ENCODE data around the gene NACAD.
A peak's percentile ranks its signal among the peaks of the same experiment; 100 is the strongest.
"Not testable (repeated sequence)": the region's sequence is repeated elsewhere in the genome, so short reads cannot be mapped to it uniquely, and the experiment has no call there.

The NACAD gene

GRCh38 chr7:45114257-45114656 lies 25.5 kb upstream of the NACAD start:
- DNase-seq: not testable (repeated sequence)

GRCh38 chr7:45112648-45113047 lies 23.9 kb upstream of the NACAD start:
- DNase-seq: no peak

DNA sequence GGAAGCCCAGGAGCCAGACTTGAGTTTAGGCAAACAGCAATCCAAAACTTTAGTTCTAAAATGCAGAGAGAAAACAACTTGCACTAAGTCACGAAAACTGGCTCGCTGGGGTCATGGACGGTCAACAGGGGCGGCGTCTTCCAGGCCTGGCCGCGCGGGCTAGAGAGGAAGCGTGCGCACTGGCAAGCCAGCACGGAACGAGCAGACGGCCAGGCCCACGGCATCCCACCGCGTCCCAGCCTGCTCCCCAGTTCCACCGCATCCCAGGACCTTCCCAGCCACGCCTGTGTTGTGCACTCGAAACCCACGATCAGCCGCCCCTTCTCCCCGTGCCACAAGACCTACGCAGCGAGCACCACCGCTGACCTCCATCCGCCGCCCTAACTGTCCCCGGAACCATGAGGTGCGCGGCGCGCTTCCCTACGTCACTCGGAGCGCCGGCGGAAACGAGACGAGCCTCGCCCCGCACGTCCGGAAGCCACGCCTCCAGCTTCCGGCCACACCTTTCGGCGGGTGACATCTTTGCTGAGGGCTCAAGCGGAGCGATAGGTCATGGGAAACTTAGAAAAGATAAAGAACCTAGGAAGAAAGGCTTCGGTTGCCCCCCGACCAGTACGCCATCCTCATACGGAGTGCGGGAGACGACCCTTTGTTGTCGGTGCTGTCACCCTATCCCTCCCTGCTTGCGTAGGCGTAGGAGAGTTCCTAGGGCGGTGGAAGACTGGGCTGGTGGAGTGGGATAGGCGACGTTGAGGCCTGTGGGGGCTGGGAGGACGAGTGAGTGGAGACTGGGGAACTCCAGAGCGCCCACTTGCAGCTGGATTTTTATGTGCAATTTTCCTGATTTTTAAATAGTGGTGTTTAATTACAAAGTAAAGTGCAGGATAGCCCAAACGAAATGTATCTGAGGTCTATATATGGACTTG lies 22.8 kb upstream of the NACAD start, which contains the start of gene TBRG4:
TBRG4 (minus strand) TSS at position 400 of the 926 bp plus-strand sequence. CDS start 2,460 bp downstream, outside the sequence.
- DNase-seq: peak; percentile 98

- no peak for DNase-seq
These were observed 20.1 kb upstream of the NACAD start for GRCh38 chr7:45108863-45109262.

- no peak for DNase-seq
These were observed 18.6 kb upstream of the NACAD start for GRCh38 chr7:45107356-45107755.

- DNase-seq: no peak
These were observed 18.1 kb upstream of the NACAD start for GRCh38 chr7:45106820-45107219.

DNA sequence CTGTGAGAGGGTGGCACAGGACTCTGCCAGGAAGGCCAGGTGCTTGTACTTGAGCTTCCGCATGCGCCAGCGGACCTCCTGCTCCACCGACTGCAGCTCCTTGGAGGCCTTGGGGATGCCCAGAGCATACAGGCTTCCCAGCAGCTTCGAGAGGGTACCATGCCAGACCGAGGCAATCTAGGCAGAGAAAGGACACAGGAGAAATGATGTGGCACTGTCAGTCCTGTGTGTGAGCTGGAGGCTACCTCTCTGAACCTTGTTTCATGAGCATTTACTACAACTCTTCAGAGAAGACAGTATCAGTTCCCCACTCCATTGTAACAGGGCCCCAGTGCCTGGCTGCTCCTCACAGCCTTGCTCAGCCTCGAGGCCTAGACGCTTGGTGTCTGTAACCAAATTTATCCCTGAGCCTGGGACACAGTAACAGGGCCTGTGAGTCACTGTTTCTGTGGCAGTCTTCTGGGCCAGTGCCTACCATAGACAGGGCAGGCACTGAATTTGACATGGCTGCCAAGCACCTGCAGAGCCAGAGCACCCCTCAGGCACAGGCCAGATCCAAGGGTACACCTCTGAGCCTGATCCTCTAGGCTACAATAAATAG lies 16.9 kb upstream of the NACAD start:
- no peak for DNase-seq

DNA sequence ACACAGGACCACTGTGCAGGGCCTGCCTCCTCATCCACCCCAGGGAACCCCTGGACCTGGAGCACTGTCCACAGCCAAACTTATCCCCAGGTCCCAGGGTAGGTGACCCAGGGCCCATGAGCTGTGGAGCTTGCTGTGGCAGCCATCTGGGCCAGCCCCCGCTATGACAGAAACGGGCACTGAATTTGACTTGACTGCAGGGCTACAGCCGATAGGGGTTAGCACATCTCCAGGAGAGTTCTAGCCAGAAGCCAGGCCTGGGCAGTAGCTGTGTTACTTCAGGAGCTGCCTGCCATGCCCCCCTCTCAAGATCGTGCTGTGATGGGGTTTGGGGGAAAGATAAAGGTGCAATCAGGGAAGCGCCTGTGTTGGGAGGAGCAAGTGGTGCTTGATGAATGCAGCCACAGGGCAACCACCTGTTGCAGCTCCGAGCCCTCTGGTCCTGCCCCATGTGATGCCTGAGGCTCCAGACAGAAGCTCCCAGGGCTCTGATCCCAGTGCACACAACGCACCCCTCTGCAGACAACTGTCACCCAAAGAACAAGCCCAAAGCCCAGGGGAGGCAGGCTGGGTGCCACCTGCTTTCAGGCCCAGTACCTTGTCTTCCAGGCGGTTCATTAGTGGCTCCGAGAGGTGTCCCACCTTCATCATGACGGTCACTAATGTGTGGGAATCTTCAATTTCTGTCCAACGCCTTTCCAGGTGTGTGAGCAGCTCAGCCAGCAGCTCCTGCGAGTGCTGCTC lies 16.2 kb upstream of the NACAD start:
- DNase-seq: no peak

- no peak for DNase-seq
These were observed 15.4 kb upstream of the NACAD start for GRCh38 chr7:45103958-45104843.

DNA sequence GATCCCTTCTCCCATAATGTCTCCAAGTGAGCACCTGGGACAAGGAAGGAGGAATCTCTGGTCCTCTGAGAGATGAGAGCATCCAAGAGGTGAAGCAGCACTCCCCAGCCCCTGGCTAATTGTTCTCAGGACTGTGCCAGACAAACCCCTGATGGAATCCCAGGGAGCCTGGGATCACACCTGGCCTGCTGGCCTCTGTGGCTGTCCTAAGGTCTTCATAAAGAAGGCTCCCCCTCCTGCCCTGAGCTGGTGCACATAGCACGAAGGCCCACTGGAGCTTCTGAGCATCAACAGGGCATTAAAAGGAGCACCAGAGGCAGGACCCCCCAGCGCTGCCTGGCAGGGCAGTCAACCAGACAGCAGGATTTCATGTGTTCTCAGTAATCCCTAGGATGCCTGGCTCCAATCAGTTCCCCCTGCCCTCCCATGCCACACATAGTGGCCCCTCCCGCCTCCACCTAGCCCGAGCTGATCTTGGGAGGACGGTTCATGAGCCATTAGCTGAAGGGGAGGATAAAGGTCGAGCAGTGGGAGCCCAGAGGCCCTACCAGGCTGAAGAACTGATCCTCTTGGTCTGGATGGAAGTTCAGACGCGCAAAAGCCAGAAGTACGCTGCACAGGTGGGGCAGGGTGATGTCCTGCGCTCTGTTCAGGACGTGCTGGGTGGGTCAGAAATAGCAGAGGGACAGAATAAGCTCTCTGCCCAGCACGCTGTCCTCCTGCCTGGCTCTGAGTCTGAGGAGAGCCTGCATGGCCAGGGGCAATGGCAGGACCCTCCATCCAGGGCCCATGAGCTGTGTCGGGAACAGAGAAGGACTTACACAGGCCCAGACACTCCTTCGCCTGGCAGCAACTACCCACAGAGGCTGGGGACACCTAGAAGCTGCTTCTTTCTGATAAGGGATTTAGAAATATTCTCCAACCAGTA lies 14.3 kb upstream of the NACAD start:
- DNase-seq: no peak

GRCh38 chr7:45101748-45102147 lies 13.0 kb upstream of the NACAD start:
- no peak for DNase-seq

- DNase-seq: no peak
These were observed 12.2 kb upstream of the NACAD start for GRCh38 chr7:45100761-45101480.

DNA sequence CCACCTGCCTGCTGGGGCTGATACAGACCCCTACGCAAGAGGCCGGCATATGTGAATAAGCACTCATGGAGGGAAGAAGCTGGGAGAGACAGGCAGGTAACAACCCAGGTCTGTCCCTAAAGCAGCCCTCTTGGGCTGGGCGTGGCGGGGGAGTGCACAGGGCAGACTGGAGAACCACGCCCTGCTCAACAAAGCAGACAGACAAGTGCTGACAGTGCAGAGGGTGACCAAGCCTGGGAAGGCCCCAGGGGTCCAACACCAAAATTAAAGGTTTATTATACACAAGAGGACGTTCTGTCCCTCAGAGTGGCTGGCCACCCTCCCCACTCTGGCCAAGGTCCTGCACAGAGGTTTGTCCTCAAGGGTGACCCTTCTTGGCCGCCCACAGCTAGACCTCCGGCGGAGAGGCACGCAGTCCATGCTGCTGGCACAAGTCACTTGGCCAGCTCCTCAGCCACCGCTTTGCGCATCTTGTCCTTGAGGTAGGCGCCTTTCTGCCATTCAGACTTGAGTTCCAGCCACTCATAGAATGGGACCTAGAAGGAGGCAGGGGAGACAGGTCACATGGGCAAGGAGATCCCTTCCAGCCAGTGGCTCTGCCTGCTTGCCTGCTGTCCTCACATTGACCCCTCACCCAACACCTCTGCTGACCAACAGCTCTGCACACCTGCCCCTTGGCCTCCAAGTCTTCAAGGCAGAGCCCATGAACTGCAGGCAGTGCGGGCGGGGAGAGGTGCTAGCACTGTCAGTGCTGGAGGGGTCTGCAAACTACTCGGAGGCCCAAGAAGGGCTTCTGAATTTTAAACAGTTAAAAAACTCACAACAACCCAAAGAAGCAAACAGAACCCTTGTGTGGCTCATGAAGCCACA lies 11.4 kb upstream of the NACAD start:
- no peak for DNase-seq

DNA sequence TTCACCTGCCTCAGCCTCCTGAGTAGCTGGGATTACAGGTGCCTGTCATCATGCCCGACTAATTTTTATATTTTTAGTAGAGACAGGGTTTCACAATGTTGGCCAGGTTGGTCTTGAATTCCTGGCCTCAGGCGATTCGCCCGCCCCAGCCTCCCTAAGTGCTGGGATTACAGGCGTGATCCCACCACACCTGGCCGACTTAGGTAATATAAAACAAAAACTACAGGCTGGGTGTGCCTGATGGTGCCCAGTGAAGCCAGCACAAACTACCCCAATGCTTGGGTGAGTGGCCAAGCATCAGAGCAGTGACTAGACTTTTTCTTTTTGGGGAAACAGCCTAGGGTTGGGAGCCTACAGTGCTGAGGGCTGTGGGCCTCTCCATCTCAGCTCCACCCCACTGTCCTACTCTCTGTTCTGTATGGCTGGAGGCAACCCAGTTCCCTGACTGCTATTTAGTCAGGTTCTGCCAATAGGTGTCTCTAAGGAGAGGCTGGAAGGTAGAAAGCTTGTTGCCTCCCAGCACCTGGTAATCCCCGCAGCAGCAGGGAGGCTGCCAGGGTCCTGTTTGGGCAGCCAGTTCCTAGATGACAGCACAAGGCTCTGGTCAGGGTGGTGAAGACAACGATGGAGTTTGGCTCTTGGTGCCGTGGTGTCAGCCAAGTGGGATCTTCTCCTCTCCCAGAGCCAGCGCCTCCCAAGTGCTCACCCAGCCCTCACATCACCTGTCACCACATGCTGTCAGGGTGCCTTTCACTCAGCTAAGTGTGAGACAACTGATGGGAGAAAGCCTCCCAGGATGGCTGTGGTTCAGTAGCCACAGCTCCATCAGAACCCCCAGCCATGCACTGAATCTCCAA lies 10.4 kb upstream of the NACAD start:
- DNase-seq: no peak

GRCh38 chr7:45092931-45093235 lies 4.1 kb upstream of the NACAD start:
- DNase-seq: no peak

DNA sequence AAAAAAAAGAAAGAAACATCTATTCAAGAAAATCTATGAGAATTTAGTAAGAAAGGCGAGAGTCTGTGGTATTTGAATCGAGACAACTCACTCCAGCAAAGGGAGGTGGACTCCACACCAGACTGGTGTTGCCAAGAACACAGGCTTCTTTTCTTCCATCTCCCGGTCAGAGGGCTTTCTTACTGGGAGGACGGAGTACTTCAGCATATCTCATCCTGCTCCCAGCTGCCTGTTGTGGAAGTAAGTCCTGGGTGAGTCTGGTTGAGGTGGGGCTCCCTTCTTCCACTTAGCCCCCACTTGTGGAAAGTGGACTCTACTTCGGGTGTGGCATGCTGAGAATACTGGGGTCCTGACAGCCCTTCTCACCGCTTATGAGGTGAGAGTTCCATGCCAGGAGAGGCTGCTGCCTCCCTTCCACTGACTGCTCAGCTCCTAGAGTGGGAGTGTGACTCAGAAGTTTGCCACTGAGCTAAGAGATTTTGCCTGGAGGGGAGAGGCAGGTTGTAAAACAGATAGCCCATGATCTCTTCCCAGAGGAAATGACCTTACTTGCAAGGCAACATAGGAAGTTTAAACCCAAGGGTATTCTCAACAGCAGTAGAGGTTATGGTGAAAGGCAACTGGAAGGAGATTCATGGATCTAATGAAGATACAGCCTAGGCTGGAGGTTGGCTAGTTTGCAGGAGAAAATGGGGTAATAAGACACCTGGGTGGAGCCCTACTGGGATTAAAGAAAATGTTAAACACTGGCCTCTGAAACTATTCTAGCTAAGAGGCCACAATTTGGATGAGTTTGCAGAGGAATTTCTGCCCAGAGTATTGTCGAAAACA lies 3.5 kb upstream of the NACAD start:
- DNase-seq: no peak

- DNase-seq: peak; percentile 79
These were observed 647 bp upstream of the NACAD start for GRCh38 chr7:45089341-45089891.
